GM23248 (cell line): ENCODE results near the gene SPG21. TPM values are rescaled to one million over a fixed set of nuclear protein-coding genes. Genes with fewer than 3 reads are reported as not detected.

ENCODE experiments used
- DNase-seq: peaks from one replicate; pipeline ENCODE4 v3.0.0-alpha.2; 2015
- H2AFZ ChIP-seq: fragments of 200-600 bp; sonication (generic); 2 replicates; pipeline ENCODE4 v1.6.1; 2016; ENCODE audit warnings: antibody characterized with exemption
- H3F3A ChIP-seq: fragments of 200-600 bp; sonication (generic); 2 replicates; pipeline ENCODE4 v1.6.1; 2016; ENCODE audit warnings: mild to moderate bottlenecking, antibody characterized with exemption, mixed run types; ENCODE audit not compliant: insufficient read depth
- H3K27ac ChIP-seq: fragments of 200-600 bp; sonication (generic); 2 replicates; pipeline ENCODE4 v1.5.1; 2016; ENCODE audit warnings: mild to moderate bottlenecking
- H3K27me3 ChIP-seq: fragments of 200-600 bp; sonication (generic); replicated peaks from 2 replicates; pipeline ENCODE4 v1.6.1; 2016; ENCODE audit warnings: mild to moderate bottlenecking; ENCODE audit not compliant: insufficient read depth
- H3K36me3 ChIP-seq: fragments of 200-600 bp; sonication (generic); 2 replicates; pipeline ENCODE4 v1.6.1; 2016; ENCODE audit warnings: low read depth, mild to moderate bottlenecking
- H3K4me1 ChIP-seq: fragments of 200-600 bp; sonication (generic); 2 replicates; pipeline ENCODE4 v1.6.1; 2016; ENCODE audit warnings: mild to moderate bottlenecking; ENCODE audit not compliant: insufficient read depth
- H3K4me2 ChIP-seq: fragments of 200-600 bp; sonication (generic); one replicate; pipeline ENCODE4 v1.6.1; 2016; ENCODE audit warnings: mild to moderate bottlenecking; ENCODE audit not compliant: unreplicated experiment
- H3K4me3 ChIP-seq: fragments of 200-600 bp; sonication (generic); 2 replicates; pipeline ENCODE4 v1.5.1; 2016; ENCODE audit warnings: mild to moderate bottlenecking
- H3K79me2 ChIP-seq: fragments of 200-600 bp; sonication (generic); 2 replicates; pipeline ENCODE4 v1.6.1; 2016; ENCODE audit warnings: mild to moderate bottlenecking; ENCODE audit not compliant: insufficient read depth
- H3K9ac ChIP-seq: fragments of 200-600 bp; sonication (generic); 2 replicates; pipeline ENCODE4 v1.6.1; 2016; ENCODE audit warnings: mild to moderate bottlenecking
- H3K9me2 ChIP-seq: fragments of 200-600 bp; sonication (generic); 2 replicates; pipeline ENCODE4 v1.6.1; 2016; ENCODE audit warnings: mixed run types, mild to moderate bottlenecking, moderate library complexity; ENCODE audit not compliant: insufficient read depth
- H3K9me3 ChIP-seq: fragments of 200-600 bp; sonication (generic); one replicate; pipeline ENCODE4 v1.6.1; 2017; ENCODE audit warnings: low read depth
- H4K20me1 ChIP-seq: fragments of 200-600 bp; sonication (generic); 2 replicates; pipeline ENCODE4 v1.6.0; 2016; ENCODE audit not compliant: insufficient read depth
- EZH2 ChIP-seq: fragments of 200-600 bp; sonication (generic); IDR thresholded peaks from 2 replicates; pipeline ENCODE4 v1.6.1; 2018; ENCODE audit warnings: antibody characterized with exemption, mild to moderate bottlenecking; ENCODE audit not compliant: insufficient read depth, poor library complexity, severe bottlenecking
- EZH2phosphoT487 ChIP-seq: fragments of 200-600 bp; sonication (generic); IDR thresholded peaks from 2 replicates; pipeline ENCODE4 v1.6.1; 2018; ENCODE audit warnings: antibody characterized with exemption, moderate library complexity, mild to moderate bottlenecking, low read depth; ENCODE audit not compliant: insufficient read depth
- WGBS, 2 experiments: methylation state at CpG; one replicate each; pipeline ENCODE4 v1.1.6; 2015 to 2017; ENCODE audit warnings: low lambda C conversion rate in 2 of 2, low coverage in 1 of 2; ENCODE audit errors: missing lambda C conversion rate in 2 of 2; 5-methylcytosine and 5-hydroxymethylcytosine counted together
- in situ Hi-C: fragments of 300-500 bp; cut with MboI; formaldehyde crosslinking; loops from 2 replicates; pipeline ENCODE4 v1.15.0; 2020
- polyA plus RNA-seq: library from polyadenylated mRNA; unstranded; fragments of >200 nt; fragmentation: Nextera tagmentation; extraction: Ambion mirVana; gene quantifications from 2 replicates; pipeline ENCODE4 v1.2.1, GENCODE V29; 2016
- total RNA-seq: library from RNA; depleted of rRNA; stranded (reverse); fragments of >200 nt; shearing (Covaris generic); gene quantifications from 2 replicates; pipeline ENCODE4 v1.2.3, GENCODE V29; 2014

SPG21 gene
- total and polyA plus RNA-seq, 2 experiments from 2014 or later, result 78.4 to 106 TPM

DNA sequence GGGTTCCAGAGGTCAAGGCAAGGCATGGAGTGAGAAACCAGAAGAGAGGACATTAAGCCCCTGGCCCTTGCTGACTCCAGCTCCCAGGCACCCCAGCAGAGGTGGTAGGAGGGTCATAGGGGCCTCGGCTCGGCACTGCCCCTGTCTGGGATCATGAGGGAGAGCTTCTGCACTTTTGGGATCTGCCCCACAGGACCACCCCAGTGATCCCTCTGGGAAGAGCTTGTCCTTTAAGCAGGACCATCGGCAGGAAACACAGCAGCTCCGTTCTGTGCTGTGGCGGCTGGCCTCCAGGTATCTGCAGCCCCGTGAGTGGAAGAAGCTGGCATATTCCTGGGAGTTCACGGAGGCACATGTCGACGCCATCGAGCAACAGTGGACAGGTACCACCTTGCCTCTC lies 42.5 kb downstream of the SPG21 start:
- Histone ChIP-seq H3F3A (0 out of 2 replicates have a peak, but pooled peaks cover 6% of the 10 kb centered on the region), H2AFZ (no peak overlapping the region), H3K4me1 (no peaks in the 10 kb centered on the region), H3K9me2 (no peaks in the 10 kb centered on the region), H3K27ac (no peak overlapping the region), H3K4me2 (no peak overlapping the region), H3K4me3 (no peak overlapping the region), H3K36me3 (no peaks in the 10 kb centered on the region), H3K79me2 (no peaks in the 10 kb centered on the region), H3K27me3 (no peaks in the 10 kb centered on the region), H4K20me1 (no peaks in the 10 kb centered on the region), H3K9ac (no peak overlapping the region), H3K9me3 (no peaks in the 10 kb centered on the region)
- DNase-seq, result no peak
- TF ChIP-seq EZH2phosphoT487 (no peak), EZH2 (no peak)
- in situ Hi-C loops, result no loop called here
- 82 to 86% methylated on average over 10 of the region's 10 CpGs for WGBS, 2 experiments

DNA sequence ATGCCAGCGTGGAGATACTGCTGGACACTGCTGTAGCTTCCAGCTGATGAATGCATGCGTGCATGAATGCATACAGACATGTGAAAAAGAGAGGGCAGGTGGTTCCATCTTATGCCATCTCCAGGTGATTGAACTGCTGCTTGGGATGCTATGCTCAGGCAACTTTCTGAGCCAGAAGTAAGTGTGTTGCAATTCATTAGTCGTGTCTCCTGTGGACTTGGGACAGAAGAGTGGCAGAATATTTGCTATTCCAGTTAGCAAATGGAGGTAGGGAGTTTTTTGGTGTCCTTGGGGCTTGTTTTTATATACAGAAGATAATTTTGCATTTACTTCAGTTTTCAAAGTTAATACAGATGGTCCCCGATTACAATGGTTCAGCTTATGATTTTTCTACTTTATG lies 44.8 kb downstream of the SPG21 start:
- no peaks in the 10 kb centered on the region for H3K36me3 ChIP-seq
- no peaks in the 10 kb centered on the region for H3K9me3 ChIP-seq
- in situ Hi-C loops, result no loop called here
- no peaks in the 10 kb centered on the region for H3K27me3 ChIP-seq
- 0 out of 2 replicates have a peak, but pooled peaks cover 6% of the 10 kb centered on the region for H3F3A ChIP-seq
- no peak for TF ChIP-seq EZH2phosphoT487
- TF ChIP-seq EZH2, result no peak
- no peak overlapping the region for H3K4me3 ChIP-seq
- H3K9me2 ChIP-seq, result no peaks in the 10 kb centered on the region
- no peak overlapping the region for H3K4me2 ChIP-seq
- no peaks in the 10 kb centered on the region for H3K4me1 ChIP-seq
- no peak for DNase-seq
- no peak overlapping the region for H3K27ac ChIP-seq
- no peak overlapping the region for H2AFZ ChIP-seq
- no peaks in the 10 kb centered on the region for H4K20me1 ChIP-seq
- no peak overlapping the region for H3K9ac ChIP-seq
- 46 to 48% methylated on average over 4 of the region's 4 CpGs for WGBS, 2 experiments
- no peaks in the 10 kb centered on the region for H3K79me2 ChIP-seq

DNA sequence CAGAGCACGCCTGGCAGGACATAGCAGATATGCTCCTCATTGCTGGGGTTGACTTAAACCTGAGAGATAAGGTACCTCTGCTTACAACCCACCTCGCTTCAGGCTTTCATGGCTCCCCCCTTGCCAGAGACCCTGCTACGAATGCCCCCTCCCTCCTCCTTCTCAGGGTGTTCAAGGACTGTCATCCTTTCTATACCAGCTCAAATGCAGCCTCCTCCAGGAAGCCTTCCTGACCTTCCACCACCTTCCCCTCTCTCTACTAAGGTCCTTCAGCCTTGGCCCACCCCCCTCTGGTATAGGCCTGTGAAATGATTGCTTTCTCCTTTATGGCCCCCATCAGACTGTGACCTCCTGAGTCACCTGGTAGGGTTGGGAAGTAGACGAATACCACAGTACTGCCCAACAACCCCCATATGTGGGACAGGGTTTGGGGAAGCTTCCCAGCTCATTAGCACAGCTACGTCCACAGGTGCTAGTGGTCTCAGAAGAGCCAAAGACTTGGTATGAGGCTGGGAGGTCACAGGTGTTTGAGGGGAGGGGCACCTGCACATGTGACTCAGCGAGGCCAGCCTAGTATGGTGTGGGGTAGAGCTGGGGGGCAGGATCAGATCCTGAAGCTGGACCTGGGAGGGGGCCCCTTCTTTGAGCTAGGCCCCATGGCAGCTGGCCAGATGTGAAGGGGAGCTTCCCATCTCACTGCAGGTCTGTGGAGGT lies 46.0 kb downstream of the SPG21 start:
- H3K4me2 ChIP-seq, result no peak overlapping the region
- no peaks in the 10 kb centered on the region for H3K36me3 ChIP-seq
- H3K27me3 ChIP-seq, result no peaks in the 10 kb centered on the region
- H4K20me1 ChIP-seq, result no peaks in the 10 kb centered on the region
- H3K9me3 ChIP-seq, result no peaks in the 10 kb centered on the region
- no peaks in the 10 kb centered on the region for H3K79me2 ChIP-seq
- 0 out of 2 replicates have a peak, but pooled peaks cover 6% of the 10 kb centered on the region for H3F3A ChIP-seq
- no peak overlapping the region for H2AFZ ChIP-seq
- H3K4me3 ChIP-seq, result no peak overlapping the region
- H3K9me2 ChIP-seq, result no peaks in the 10 kb centered on the region
- no peak overlapping the region for H3K9ac ChIP-seq
- in situ Hi-C loops, result no loop called here
- WGBS, 2 experiments, result 66 to 78% methylated on average over 6 of the region's 6 CpGs
- TF ChIP-seq EZH2phosphoT487 (no peak), EZH2 (no peak)
- H3K4me1 ChIP-seq, result no peaks in the 10 kb centered on the region
- DNase-seq, result no peak
- H3K27ac ChIP-seq, result no peak overlapping the region

DNA sequence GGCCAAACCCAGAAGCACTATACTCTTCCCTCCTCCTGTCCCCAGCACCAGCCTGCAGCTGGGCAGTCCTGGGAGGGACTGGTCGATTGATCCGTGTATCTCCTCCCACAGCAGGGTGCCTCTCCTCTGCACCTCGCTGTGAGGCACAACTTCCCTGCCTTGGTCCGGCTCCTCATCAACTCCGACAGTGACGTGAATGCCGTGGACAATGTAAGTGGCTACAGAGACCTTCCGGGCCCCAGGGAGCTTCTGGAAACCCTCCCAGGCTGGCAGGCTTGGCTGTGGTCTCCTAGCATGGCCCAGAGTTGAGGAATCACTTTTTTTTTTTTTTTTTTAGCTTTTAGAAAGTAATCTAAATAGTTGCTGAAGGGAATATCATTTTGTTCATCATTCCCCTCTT lies 47.4 kb downstream of the SPG21 start:
- H3K9ac ChIP-seq, result no peak overlapping the region
- no peaks in the 10 kb centered on the region for H4K20me1 ChIP-seq
- no peaks in the 10 kb centered on the region for H3K36me3 ChIP-seq
- no peaks in the 10 kb centered on the region for H3K9me2 ChIP-seq
- 51 to 63% methylated on average over 8 of the region's 8 CpGs for WGBS, 2 experiments
- H3F3A ChIP-seq, result no peaks in the 10 kb centered on the region
- in situ Hi-C loops, result no loop called here
- H3K4me3 ChIP-seq, result no peak overlapping the region
- H3K9me3 ChIP-seq, result no peaks in the 10 kb centered on the region
- no peaks in the 10 kb centered on the region for H3K79me2 ChIP-seq
- TF ChIP-seq EZH2phosphoT487, result no peak
- TF ChIP-seq EZH2, result no peak
- H3K4me2 ChIP-seq, result no peak overlapping the region
- H2AFZ ChIP-seq, result no peak overlapping the region
- no peak overlapping the region for H3K27ac ChIP-seq
- no peaks in the 10 kb centered on the region for H3K27me3 ChIP-seq
- H3K4me1 ChIP-seq, result no peaks in the 10 kb centered on the region
- no peak for DNase-seq

DNA sequence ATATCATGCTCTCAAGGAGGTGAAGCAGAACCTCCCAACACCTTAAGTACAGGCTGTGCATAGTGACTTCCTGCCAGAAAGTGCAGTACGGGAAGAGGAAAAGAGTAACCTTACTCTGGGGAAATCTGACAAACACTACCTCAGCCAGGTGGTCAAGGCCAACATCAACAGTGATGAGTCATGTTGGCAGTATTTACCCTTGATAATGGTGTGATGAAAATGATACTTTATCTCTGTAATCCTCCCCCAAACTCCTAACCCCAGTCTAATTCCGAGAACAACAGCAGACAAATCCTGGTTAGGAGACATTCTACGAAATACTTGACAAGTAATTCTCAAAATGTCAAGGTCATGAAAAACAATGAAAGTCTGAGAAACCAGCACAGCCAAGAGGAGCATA lies 51.5 kb downstream of the SPG21 start:
- H3K27ac ChIP-seq, result no peak overlapping the region
- H3K4me3 ChIP-seq, result no peak overlapping the region
- no peaks in the 10 kb centered on the region for H3K9me3 ChIP-seq
- no peak for DNase-seq
- WGBS, 2 experiments, result 79 to 90% methylated on average over 3 of the region's 3 CpGs
- no peaks in the 10 kb centered on the region for H3K79me2 ChIP-seq
- no peak overlapping the region for H3K9ac ChIP-seq
- no peak overlapping the region for H3K4me2 ChIP-seq
- no peaks in the 10 kb centered on the region for H3K36me3 ChIP-seq
- H3K9me2 ChIP-seq, result no peaks in the 10 kb centered on the region
- no peak overlapping the region for H2AFZ ChIP-seq
- no peaks in the 10 kb centered on the region for H4K20me1 ChIP-seq
- in situ Hi-C loops, result no loop called here
- no peaks in the 10 kb centered on the region for H3K4me1 ChIP-seq
- TF ChIP-seq EZH2 (no peak), EZH2phosphoT487 (no peak)
- H3F3A ChIP-seq, result no peaks in the 10 kb centered on the region
- no peaks in the 10 kb centered on the region for H3K27me3 ChIP-seq
